Ascending aorta (tissue), 2 donors: ENCODE measurements around the gene MYO1D. TPM values are rescaled to one million over a fixed set of nuclear protein-coding genes. Genes with fewer than 3 reads are reported as not detected.

Experiments used
- DNase-seq, 2 donors: peaks; one replicate each; pipeline ENCODE4 v3.0.0-alpha.2; 2019; ENCODE audit warnings: low spot score in 2 of 2
- H3K27ac ChIP-seq, 2 donors: fragments of 200-600 bp; sonication (generic); one replicate each; pipeline ENCODE4 v1.5.1; 2016 to 2017; ENCODE audit warnings: mild to moderate bottlenecking in 1 of 2
- H3K27me3 ChIP-seq: fragments of 200-600 bp; sonication (generic); one replicate; pipeline ENCODE4 v1.5.1; 2017
- H3K36me3 ChIP-seq, 2 donors: fragments of 200-600 bp; sonication (generic); one replicate each; pipeline ENCODE4 v1.5.1; 2016
- H3K4me1 ChIP-seq, 2 donors: fragments of 200-600 bp; sonication (generic); one replicate each; pipeline ENCODE4 v1.5.1; 2016 to 2017; ENCODE audit warnings: mild to moderate bottlenecking in 1 of 2
- H3K4me3 ChIP-seq, 2 donors: fragments of 200-600 bp; sonication (generic); one replicate each; pipeline ENCODE4 v1.5.1; 2016 to 2017; ENCODE audit warnings: mild to moderate bottlenecking in 1 of 2
- H3K9me3 ChIP-seq, 2 donors: fragments of 200-600 bp; sonication (generic); one replicate each; pipeline ENCODE4 v1.5.1; 2016
- intact Hi-C: fragments of 100-400 bp; cut with DNase I; formaldehyde crosslinking; loops from one replicate; pipeline ENCODE4 v1.15.1; 2023
- total RNA-seq: library from RNA; depleted of rRNA; stranded (reverse); fragments of >200 nt; gene quantifications from one replicate; pipeline ENCODE4 v1.1.0, GENCODE V29; 2016
- TF ChIP-seq, protein P1 (sequence below), 3 experiments: fragments of 200-600 bp in 2 of 3; fragments of 450-650 bp in 1 of 3; sonication (generic) in 2 of 3; IDR thresholded peaks; one replicate each; pipeline ENCODE4 v1.5.1; 2016 to 2019; ENCODE audit warnings: antibody characterized with exemption in 3 of 3, mild to moderate bottlenecking in 1 of 3, moderate library complexity in 1 of 3

Gene MYO1D
- total RNA-seq, 1 donor from 2014 or later, result 105 TPM

DNA sequence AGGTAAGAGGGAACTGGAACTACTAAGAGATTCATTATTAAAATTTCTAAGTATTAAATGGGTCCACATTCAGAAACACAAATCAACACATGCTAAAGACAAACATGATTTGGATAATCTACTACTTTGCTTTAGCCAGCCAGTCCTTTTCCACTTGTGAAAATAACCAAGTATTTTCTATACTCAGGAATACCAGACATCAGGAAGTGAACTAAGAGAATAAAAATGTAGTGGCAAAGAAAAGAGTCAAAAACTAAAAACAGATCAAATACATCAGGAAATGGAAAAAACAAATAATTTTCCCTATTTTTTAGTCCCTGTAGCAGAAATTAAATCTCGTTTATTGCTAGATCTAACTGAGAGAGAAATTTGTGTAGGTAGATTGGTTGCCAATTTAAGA lies 78.0 kb downstream of the MYO1D start:
- DNase-seq, result no peak
- Histone ChIP-seq H3K27me3 (no peaks in the 10 kb centered on the region), H3K4me1 (peaks cover 0 to 65% of the 10 kb centered on the region in 2 donors), H3K27ac (peak overlapping the region; percentile 62 to 77), H3K4me3 (no peak overlapping the region), H3K9me3 (no peaks in the 10 kb centered on the region), H3K36me3 (no peaks in the 10 kb centered on the region)
- intact Hi-C loops, result no loop called here
- TF ChIP-seq, protein P1, sequence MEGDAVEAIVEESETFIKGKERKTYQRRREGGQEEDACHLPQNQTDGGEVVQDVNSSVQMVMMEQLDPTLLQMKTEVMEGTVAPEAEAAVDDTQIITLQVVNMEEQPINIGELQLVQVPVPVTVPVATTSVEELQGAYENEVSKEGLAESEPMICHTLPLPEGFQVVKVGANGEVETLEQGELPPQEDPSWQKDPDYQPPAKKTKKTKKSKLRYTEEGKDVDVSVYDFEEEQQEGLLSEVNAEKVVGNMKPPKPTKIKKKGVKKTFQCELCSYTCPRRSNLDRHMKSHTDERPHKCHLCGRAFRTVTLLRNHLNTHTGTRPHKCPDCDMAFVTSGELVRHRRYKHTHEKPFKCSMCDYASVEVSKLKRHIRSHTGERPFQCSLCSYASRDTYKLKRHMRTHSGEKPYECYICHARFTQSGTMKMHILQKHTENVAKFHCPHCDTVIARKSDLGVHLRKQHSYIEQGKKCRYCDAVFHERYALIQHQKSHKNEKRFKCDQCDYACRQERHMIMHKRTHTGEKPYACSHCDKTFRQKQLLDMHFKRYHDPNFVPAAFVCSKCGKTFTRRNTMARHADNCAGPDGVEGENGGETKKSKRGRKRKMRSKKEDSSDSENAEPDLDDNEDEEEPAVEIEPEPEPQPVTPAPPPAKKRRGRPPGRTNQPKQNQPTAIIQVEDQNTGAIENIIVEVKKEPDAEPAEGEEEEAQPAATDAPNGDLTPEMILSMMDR (IDR thresholded peaks at IDR 0.05), result no peak

DNA sequence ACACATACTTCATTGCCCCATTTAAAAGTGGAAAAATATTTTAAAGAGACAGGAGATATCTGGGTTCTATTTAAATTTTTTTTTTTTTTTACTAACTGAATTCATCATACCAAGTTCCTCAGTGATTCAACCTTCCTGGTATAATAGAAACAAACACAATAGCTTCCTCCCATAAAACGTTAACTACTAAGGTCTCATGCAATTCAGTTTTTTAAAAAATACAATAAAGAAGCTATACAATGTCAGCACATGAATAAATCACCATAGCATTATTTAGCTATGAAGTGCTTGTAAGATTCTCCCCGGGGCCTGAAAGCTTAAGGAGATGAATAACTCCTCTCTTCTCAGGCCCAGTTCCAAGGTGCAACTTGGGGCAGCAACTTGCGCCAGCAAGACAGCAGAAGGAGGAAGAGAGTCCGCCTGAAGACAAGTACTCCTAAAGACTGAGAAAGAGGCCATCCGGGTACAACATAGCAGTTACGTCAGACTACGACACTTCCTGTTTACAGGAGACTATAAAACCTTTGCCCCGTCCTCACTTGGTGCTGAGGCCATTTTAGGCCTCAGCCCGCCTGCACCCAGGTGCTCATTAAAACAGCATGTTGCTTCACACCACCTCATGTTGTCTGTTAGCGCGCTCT lies 81.5 kb downstream of the MYO1D start:
- peak overlapping the region; percentile 53 to 62 for H3K27ac ChIP-seq
- H3K27me3 ChIP-seq, result no peaks in the 10 kb centered on the region
- peaks cover 0 to 39% of the 10 kb centered on the region in 2 donors for H3K4me1 ChIP-seq
- no peak for DNase-seq
- intact Hi-C loops, result no loop called here
- no peaks in the 10 kb centered on the region for H3K36me3 ChIP-seq
- no peaks in the 10 kb centered on the region for H3K9me3 ChIP-seq
- TF ChIP-seq, protein P1 (IDR thresholded peaks at IDR 0.05), result no peak
- no peak overlapping the region for H3K4me3 ChIP-seq

DNA sequence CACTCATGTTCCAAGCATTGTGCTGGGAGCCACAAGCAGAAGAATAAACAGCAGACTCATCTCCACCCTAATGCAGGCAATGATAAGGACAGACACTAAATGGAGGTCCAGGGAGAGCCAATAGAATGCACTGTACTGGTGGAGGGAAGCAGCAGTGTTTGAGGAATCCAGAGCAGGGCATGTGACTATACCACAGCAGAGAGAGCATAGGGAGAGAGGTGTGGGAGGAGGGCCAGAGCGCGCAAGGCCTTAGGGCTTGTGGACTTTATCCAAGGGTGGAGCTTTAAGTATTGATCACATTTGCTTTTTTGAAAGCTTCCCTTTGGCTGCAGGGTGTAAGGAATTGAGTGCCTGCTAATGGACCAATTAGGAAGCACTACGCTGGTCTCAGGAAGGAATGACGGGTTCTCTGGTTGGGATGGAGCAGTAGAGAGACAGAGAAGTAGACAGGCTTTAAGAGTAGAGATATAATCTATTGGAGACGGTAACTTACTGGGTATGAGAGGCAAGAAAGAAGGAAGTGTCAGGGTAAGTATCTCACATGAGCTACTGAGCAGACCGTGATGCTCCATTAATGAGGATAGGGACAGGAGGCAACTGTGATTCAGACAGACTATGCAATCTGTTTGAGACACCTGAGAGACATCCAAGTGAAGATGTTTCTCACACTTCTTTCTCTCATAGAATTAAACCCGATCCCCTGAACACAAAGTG lies 82.2 kb downstream of the MYO1D start:
- TF ChIP-seq, protein P1 (IDR thresholded peaks at IDR 0.05), result no peak
- H3K27me3 ChIP-seq, result no peaks in the 10 kb centered on the region
- no peaks in the 10 kb centered on the region for H3K9me3 ChIP-seq
- H3K36me3 ChIP-seq, result no peaks in the 10 kb centered on the region
- no peak for DNase-seq
- peak overlapping the region; percentile 5 to 53 for H3K27ac ChIP-seq
- no peak overlapping the region for H3K4me3 ChIP-seq
- intact Hi-C loops, result no loop called here
- H3K4me1 ChIP-seq, result peaks cover 0 to 31% of the 10 kb centered on the region in 2 donors

- TF ChIP-seq, protein P1 (IDR thresholded peaks at IDR 0.05), result no peak
- no peak overlapping the region for H3K4me3 ChIP-seq
- H3K27ac ChIP-seq, result no peak overlapping the region
- DNase-seq, result no peak
- no peaks in the 10 kb centered on the region for H3K27me3 ChIP-seq
- intact Hi-C loops, result no loop called here
- H3K9me3 ChIP-seq, result no peaks in the 10 kb centered on the region
- no peaks in the 10 kb centered on the region for H3K36me3 ChIP-seq
- H3K4me1 ChIP-seq, result peaks cover 0 to 28% of the 10 kb centered on the region in 2 donors
These were observed 83.1 kb downstream of the MYO1D start for GRCh38 chr17:32793841-32794240.

GRCh38 chr17:32792207-32792606 lies 84.7 kb downstream of the MYO1D start:
- no peak overlapping the region for H3K4me3 ChIP-seq
- intact Hi-C loops, result no loop called here
- TF ChIP-seq, protein P1 (IDR thresholded peaks at IDR 0.05), result no peak
- no peak overlapping the region for H3K27ac ChIP-seq
- H3K36me3 ChIP-seq, result no peaks in the 10 kb centered on the region
- no peaks in the 10 kb centered on the region for H3K27me3 ChIP-seq
- no peak for DNase-seq
- H3K4me1 ChIP-seq, result peaks cover 0 to 15% of the 10 kb centered on the region in 2 donors
- no peaks in the 10 kb centered on the region for H3K9me3 ChIP-seq
